Measurements from ENCODE around the gene KCNJ15. TPM values are rescaled to one million over a fixed set of nuclear protein-coding genes. Genes with fewer than 3 reads are reported as not detected.

KCNJ15 gene
- total RNA-seq, 1 donor from 2014 or later, result 2.2 TPM

DNA sequence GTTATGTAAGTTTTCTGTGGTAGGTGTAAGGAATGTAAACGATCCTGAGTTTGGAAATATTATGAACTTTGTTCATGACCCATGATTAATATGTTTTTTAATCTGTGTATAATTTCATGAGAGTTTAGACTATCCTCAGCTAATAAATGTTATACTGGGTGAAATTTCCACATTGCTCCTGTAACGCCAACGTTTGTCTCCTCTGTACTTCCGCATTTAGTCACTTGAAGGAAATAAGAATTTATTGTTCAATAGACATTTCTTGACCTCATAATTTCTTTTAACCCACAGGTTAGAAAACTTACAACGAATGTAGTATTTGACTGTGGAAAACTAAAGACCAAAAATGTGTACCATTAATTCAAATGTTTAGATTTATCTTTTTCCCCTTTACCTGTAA is 876 bp downstream of the KCNJ15 start:
- H3K27me3 Mint-ChIP-seq (ENCODE audit: low read depth, unreplicated experiment), result no peaks in the 10 kb centered on the region
- no peaks in the 10 kb centered on the region for H3K79me2 ChIP-seq (ENCODE audit: insufficient read depth, low read length)
- H3K9ac ChIP-seq (ENCODE audit: low read length), result no peak overlapping the region
- no peak overlapping the region for H2AFZ ChIP-seq (ENCODE audit: low read depth, low read length)
- H3K27me3 ChIP-seq (ENCODE audit: insufficient read depth, low read length), result no peaks in the 10 kb centered on the region
- no peak for DNase-seq (ENCODE audit: low read depth)
- no peaks in the 10 kb centered on the region for H3K36me3 ChIP-seq (ENCODE audit: insufficient read depth, low read length)
- no peak overlapping the region for H3K4me3 Mint-ChIP-seq (ENCODE audit: unreplicated experiment)
- H3K4me1 ChIP-seq (ENCODE audit: insufficient read depth, low read length), result no peaks in the 10 kb centered on the region
- peaks cover 15% of the 10 kb centered on the region for H3K4me1 Mint-ChIP-seq (ENCODE audit: low read depth, unreplicated experiment)
- no peaks in the 10 kb centered on the region for H3K36me3 Mint-ChIP-seq (ENCODE audit: low read depth, unreplicated experiment)
- no peak overlapping the region for H3K4me2 ChIP-seq (ENCODE audit: low read length)
- H3K27ac ChIP-seq (ENCODE audit: low read depth, low read length), result no peak overlapping the region
- FAIRE-seq, result no peak
- H3K9me3 Mint-ChIP-seq (ENCODE audit: unreplicated experiment), result peaks cover 4% of the 10 kb centered on the region
- H3K4me3 ChIP-seq (ENCODE audit: insufficient read depth, low read depth, low read length), result no peak overlapping the region
- H4K20me1 ChIP-seq (ENCODE audit: insufficient read depth, low read length), result no peaks in the 10 kb centered on the region
- H3K9me3 ChIP-seq (ENCODE audit: insufficient read depth, low read depth, low read length), result no peaks in the 10 kb centered on the region
- H3K27ac Mint-ChIP-seq (ENCODE audit: unreplicated experiment), result no peak overlapping the region
- TF ChIP-seq, protein P1, sequence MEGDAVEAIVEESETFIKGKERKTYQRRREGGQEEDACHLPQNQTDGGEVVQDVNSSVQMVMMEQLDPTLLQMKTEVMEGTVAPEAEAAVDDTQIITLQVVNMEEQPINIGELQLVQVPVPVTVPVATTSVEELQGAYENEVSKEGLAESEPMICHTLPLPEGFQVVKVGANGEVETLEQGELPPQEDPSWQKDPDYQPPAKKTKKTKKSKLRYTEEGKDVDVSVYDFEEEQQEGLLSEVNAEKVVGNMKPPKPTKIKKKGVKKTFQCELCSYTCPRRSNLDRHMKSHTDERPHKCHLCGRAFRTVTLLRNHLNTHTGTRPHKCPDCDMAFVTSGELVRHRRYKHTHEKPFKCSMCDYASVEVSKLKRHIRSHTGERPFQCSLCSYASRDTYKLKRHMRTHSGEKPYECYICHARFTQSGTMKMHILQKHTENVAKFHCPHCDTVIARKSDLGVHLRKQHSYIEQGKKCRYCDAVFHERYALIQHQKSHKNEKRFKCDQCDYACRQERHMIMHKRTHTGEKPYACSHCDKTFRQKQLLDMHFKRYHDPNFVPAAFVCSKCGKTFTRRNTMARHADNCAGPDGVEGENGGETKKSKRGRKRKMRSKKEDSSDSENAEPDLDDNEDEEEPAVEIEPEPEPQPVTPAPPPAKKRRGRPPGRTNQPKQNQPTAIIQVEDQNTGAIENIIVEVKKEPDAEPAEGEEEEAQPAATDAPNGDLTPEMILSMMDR (IDR thresholded peaks at IDR 0.05; ENCODE audit: insufficient read depth, low read depth, low read length), result no peak
- no peak for TF ChIP-seq EZH2 (IDR thresholded peaks at IDR 0.05; ENCODE audit: insufficient read depth, low read length)

DNA sequence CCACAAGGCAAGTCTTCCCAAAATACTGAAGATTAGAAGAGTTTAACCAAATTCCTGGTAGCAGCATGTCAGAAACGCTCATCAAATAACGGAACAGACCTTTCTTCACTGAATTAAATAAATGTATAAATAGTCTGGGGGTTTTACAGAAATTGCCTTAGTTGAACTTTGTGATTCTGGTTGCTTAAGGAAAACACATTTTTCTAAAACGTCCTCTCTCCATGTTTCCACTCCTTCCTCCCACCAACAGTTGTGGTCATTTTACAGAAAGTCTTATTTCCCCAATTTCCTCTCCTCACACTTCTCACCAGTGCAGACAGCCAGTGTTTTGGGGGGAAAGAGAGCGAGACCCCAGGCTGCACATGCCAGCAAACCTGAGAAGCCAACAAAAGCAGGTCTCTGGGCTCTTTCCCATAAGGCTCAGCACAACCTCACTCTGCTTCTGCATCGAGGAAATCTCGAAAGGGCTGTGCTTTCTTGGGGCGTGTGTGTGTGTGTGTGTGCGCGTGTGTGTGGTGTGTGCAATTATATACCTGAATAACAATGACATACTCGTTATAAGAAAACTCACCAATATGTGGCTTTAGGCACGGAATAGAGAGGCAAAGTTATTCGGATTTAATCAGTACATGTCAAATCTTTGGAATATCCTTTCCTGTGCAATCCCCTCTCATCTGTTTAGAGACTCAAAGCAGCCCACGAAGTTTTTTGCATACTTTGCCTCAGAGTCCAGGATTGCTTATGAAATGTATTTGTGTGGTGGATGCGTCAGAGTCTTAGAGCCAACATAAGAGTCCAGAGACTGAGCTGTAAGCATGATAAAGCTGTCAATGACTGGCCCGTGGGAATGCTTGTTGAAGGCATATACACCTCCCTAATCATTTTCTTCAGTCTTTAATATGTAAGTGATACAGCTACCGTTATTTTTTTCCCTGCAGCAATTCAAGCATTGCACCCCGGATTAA is 2.0 kb downstream of the KCNJ15 start:
- DNase-seq (ENCODE audit: low read depth) (peak; percentile 91), FAIRE-seq (no peak)
- Mint-ChIP-seq H3K4me3 (ENCODE audit: unreplicated experiment) (no peak overlapping the region), H3K27ac (ENCODE audit: unreplicated experiment) (no peak overlapping the region), H3K4me1 (ENCODE audit: low read depth, unreplicated experiment) (peaks cover 20% of the 10 kb centered on the region), H3K9me3 (ENCODE audit: unreplicated experiment) (peaks cover 4% of the 10 kb centered on the region), H3K27me3 (ENCODE audit: low read depth, unreplicated experiment) (no peaks in the 10 kb centered on the region), H3K36me3 (ENCODE audit: low read depth, unreplicated experiment) (no peaks in the 10 kb centered on the region)
- H3K9me3 ChIP-seq (ENCODE audit: insufficient read depth, low read depth, low read length), result no peaks in the 10 kb centered on the region
- H3K4me2 ChIP-seq (ENCODE audit: low read length), result no peak overlapping the region
- H3K4me1 ChIP-seq (ENCODE audit: insufficient read depth, low read length), result peaks cover 9% of the 10 kb centered on the region
- no peak overlapping the region for H3K9ac ChIP-seq (ENCODE audit: low read length)
- no peaks in the 10 kb centered on the region for H3K79me2 ChIP-seq (ENCODE audit: insufficient read depth, low read length)
- H3K27me3 ChIP-seq (ENCODE audit: insufficient read depth, low read length), result no peaks in the 10 kb centered on the region
- TF ChIP-seq, protein P1 (IDR thresholded peaks at IDR 0.05; ENCODE audit: insufficient read depth, low read depth, low read length), result no peak
- no peak for TF ChIP-seq EZH2 (IDR thresholded peaks at IDR 0.05; ENCODE audit: insufficient read depth, low read length)
- no peak overlapping the region for H3K27ac ChIP-seq (ENCODE audit: low read depth, low read length)
- no peak overlapping the region for H3K4me3 ChIP-seq (ENCODE audit: insufficient read depth, low read depth, low read length)
- no peak overlapping the region for H2AFZ ChIP-seq (ENCODE audit: low read depth, low read length)
- H4K20me1 ChIP-seq (ENCODE audit: insufficient read depth, low read length), result no peaks in the 10 kb centered on the region
- H3K36me3 ChIP-seq (ENCODE audit: insufficient read depth, low read length), result no peaks in the 10 kb centered on the region

DNA sequence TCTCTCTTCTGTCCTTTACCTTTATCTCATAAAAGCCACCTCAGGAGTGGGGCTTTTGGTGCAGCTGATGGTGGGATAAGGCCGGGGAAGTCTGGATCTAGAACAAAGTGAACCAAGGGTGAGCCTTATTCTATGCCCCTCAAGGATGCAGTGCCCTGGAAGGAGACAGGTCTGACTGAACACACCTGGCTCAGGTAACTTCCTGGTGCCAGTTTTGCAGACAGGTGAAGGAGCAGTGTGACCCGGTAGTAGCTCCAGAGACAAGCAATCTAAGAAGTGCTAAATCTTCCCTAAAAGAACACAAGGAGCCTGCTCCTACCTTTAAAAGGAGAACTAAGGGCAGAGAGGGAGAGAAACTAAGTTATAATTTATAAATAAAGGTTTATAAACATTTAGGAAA is 2.9 kb downstream of the KCNJ15 start:
- Histone ChIP-seq H2AFZ (ENCODE audit: low read depth, low read length) (no peak overlapping the region), H3K4me3 (ENCODE audit: insufficient read depth, low read depth, low read length) (no peak overlapping the region), H3K4me2 (ENCODE audit: low read length) (no peak overlapping the region), H3K79me2 (ENCODE audit: insufficient read depth, low read length) (no peaks in the 10 kb centered on the region), H3K27ac (ENCODE audit: low read depth, low read length) (no peak overlapping the region), H4K20me1 (ENCODE audit: insufficient read depth, low read length) (no peaks in the 10 kb centered on the region), H3K36me3 (ENCODE audit: insufficient read depth, low read length) (no peaks in the 10 kb centered on the region), H3K4me1 (ENCODE audit: insufficient read depth, low read length) (peaks cover 9% of the 10 kb centered on the region), H3K27me3 (ENCODE audit: insufficient read depth, low read length) (no peaks in the 10 kb centered on the region), H3K9me3 (ENCODE audit: insufficient read depth, low read depth, low read length) (no peaks in the 10 kb centered on the region), H3K9ac (ENCODE audit: low read length) (no peak overlapping the region)
- no peak for TF ChIP-seq EZH2 (IDR thresholded peaks at IDR 0.05; ENCODE audit: insufficient read depth, low read length)
- H3K27ac Mint-ChIP-seq (ENCODE audit: unreplicated experiment), result no peak overlapping the region
- FAIRE-seq (no peak), DNase-seq (ENCODE audit: low read depth) (no peak)
- no peaks in the 10 kb centered on the region for H3K36me3 Mint-ChIP-seq (ENCODE audit: low read depth, unreplicated experiment)
- peaks cover 20% of the 10 kb centered on the region for H3K4me1 Mint-ChIP-seq (ENCODE audit: low read depth, unreplicated experiment)
- no peaks in the 10 kb centered on the region for H3K27me3 Mint-ChIP-seq (ENCODE audit: low read depth, unreplicated experiment)
- H3K4me3 Mint-ChIP-seq (ENCODE audit: unreplicated experiment), result no peak overlapping the region
- peaks cover 4% of the 10 kb centered on the region for H3K9me3 Mint-ChIP-seq (ENCODE audit: unreplicated experiment)

Data from astrocyte (in vitro differentiated cells and primary cell).